Gastroesophageal sphincter (tissue), 3 donors: ENCODE results near the gene ZDHHC3.

ENCODE experiments used
- EP300 ChIP-seq: sonication (generic); formaldehyde crosslinking; IDR thresholded peaks from one replicate; pipeline ENCODE4 v1.6.1; 2017; ENCODE audit warnings: antibody characterized with exemption, mild to moderate bottlenecking
- POLR2A ChIP-seq, 2 donors: fragments of 450-650 bp; IDR thresholded peaks; one replicate each; pipeline ENCODE4 v1.6.1; 2017; ENCODE audit warnings: antibody characterized with exemption in 2 of 2, mild to moderate bottlenecking in 2 of 2, moderate library complexity in 1 of 2
- POLR2AphosphoS5 ChIP-seq: sonication (generic); formaldehyde crosslinking; IDR thresholded peaks from one replicate; pipeline ENCODE4 v1.6.1; 2017; ENCODE audit warnings: antibody characterized with exemption
- TF ChIP-seq, protein P1 (sequence below), 4 experiments: fragments of 200-600 bp in 2 of 4; fragments of 450-650 bp in 2 of 4; sonication (generic) in 1 of 4; IDR thresholded peaks; one replicate each; pipeline ENCODE4 v1.5.1; 2017 to 2019; ENCODE audit warnings: antibody characterized with exemption in 4 of 4, mild to moderate bottlenecking in 2 of 4, moderate library complexity in 2 of 4

DNA sequence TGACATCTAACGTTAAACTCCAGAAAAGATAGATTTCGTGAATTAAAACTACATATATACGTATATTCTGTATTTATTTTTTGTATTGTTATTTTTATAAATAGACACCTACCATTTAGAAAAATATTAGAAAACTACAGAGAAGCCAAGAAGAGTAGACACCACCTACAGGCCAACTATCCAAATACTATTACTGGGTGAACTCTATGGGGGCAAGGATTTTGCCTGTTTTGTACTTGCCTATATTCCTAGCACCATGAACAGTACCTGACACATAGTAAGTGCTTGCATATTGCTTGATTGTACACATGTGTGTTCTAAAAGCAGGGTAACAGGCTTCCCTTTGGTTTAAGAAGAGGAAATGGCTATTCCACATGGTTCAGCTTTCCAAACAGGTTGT is 25.8 kb upstream of the ZDHHC3 start:
- TF ChIP-seq, protein P1, sequence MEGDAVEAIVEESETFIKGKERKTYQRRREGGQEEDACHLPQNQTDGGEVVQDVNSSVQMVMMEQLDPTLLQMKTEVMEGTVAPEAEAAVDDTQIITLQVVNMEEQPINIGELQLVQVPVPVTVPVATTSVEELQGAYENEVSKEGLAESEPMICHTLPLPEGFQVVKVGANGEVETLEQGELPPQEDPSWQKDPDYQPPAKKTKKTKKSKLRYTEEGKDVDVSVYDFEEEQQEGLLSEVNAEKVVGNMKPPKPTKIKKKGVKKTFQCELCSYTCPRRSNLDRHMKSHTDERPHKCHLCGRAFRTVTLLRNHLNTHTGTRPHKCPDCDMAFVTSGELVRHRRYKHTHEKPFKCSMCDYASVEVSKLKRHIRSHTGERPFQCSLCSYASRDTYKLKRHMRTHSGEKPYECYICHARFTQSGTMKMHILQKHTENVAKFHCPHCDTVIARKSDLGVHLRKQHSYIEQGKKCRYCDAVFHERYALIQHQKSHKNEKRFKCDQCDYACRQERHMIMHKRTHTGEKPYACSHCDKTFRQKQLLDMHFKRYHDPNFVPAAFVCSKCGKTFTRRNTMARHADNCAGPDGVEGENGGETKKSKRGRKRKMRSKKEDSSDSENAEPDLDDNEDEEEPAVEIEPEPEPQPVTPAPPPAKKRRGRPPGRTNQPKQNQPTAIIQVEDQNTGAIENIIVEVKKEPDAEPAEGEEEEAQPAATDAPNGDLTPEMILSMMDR (IDR thresholded peaks at IDR 0.05), result no peak
- no peak for TF ChIP-seq POLR2A (IDR thresholded peaks at IDR 0.05)
- no peak for TF ChIP-seq POLR2AphosphoS5
- TF ChIP-seq EP300, result no peak
